Measurements from ENCODE around the gene MUC2. TPM values are rescaled to one million over a fixed set of nuclear protein-coding genes. Genes with fewer than 3 reads are reported as not detected.

MUC2 gene
- total RNA-seq, 1 donor from 2014 or later, result not detected

GRCh38 chr11:1036931-1037330, 37.7 kb upstream of the MUC2 start:
- Histone ChIP-seq H4K20me1 (ENCODE audit: low read depth) (no peaks in the 10 kb centered on the region), H3K27ac (no peak overlapping the region), H3K9ac (no peak overlapping the region), H3K79me2 (ENCODE audit: low read depth) (no peaks in the 10 kb centered on the region), H3K9me3 (ENCODE audit: low read depth) (no peaks in the 10 kb centered on the region), H3K4me1 (peaks cover 12% of the 10 kb centered on the region), H2AFZ (replicated peaks) (no peak overlapping the region), H3K4me2 (no peak overlapping the region), H3K36me3 (no peaks in the 10 kb centered on the region), H3K27me3 (no peaks in the 10 kb centered on the region), H3K4me3 (no peak overlapping the region), H3F3A (ENCODE audit: low read depth) (no peaks in the 10 kb centered on the region)
- no peak for DNase-seq (ENCODE audit: low spot score)
- Mint-ChIP-seq H3K27ac (no peak overlapping the region), H3K27me3 (ENCODE audit: insufficient read depth, low read depth) (peaks cover 3% of the 10 kb centered on the region), H3K4me1 (no peaks in the 10 kb centered on the region), H3K36me3 (peaks cover 2% of the 10 kb centered on the region), H3K4me3 (no peak overlapping the region), H3K9me3 (no peaks in the 10 kb centered on the region)
- TF ChIP-seq EZH2phosphoT487 (IDR thresholded peaks at IDR 0.05) (no peak), CTCF (IDR thresholded peaks at IDR 0.05) (no peak), EZH2 (IDR thresholded peaks at IDR 0.05) (no peak)

GRCh38 chr11:1037506-1038055, 37.1 kb upstream of the MUC2 start:
- no peaks in the 10 kb centered on the region for H3K36me3 ChIP-seq
- DNase-seq (ENCODE audit: low spot score), result no peak
- Mint-ChIP-seq H3K27ac (no peak overlapping the region), H3K4me1 (no peaks in the 10 kb centered on the region), H3K9me3 (no peaks in the 10 kb centered on the region), H3K36me3 (no peaks in the 10 kb centered on the region), H3K27me3 (ENCODE audit: insufficient read depth, low read depth) (no peaks in the 10 kb centered on the region), H3K4me3 (no peak overlapping the region)
- H3K9ac ChIP-seq, result no peak overlapping the region
- no peaks in the 10 kb centered on the region for H3K79me2 ChIP-seq (ENCODE audit: low read depth)
- no peaks in the 10 kb centered on the region for H4K20me1 ChIP-seq (ENCODE audit: low read depth)
- no peak overlapping the region for H3K4me3 ChIP-seq
- TF ChIP-seq EZH2 (IDR thresholded peaks at IDR 0.05) (no peak), CTCF (IDR thresholded peaks at IDR 0.05) (no peak), EZH2phosphoT487 (IDR thresholded peaks at IDR 0.05) (no peak)
- peaks cover 12% of the 10 kb centered on the region for H3K4me1 ChIP-seq
- H3K27me3 ChIP-seq, result no peaks in the 10 kb centered on the region
- H2AFZ ChIP-seq (replicated peaks), result no peak overlapping the region
- H3K9me3 ChIP-seq (ENCODE audit: low read depth), result no peaks in the 10 kb centered on the region
- no peak overlapping the region for H3K4me2 ChIP-seq
- H3F3A ChIP-seq (ENCODE audit: low read depth), result no peaks in the 10 kb centered on the region
- H3K27ac ChIP-seq, result no peak overlapping the region

GRCh38 chr11:1038361-1038760, 36.3 kb upstream of the MUC2 start:
- no peaks in the 10 kb centered on the region for H3K79me2 ChIP-seq (ENCODE audit: low read depth)
- Mint-ChIP-seq H3K36me3 (no peaks in the 10 kb centered on the region), H3K4me1 (no peaks in the 10 kb centered on the region), H3K9me3 (no peaks in the 10 kb centered on the region), H3K27me3 (ENCODE audit: insufficient read depth, low read depth) (no peaks in the 10 kb centered on the region), H3K27ac (no peak overlapping the region), H3K4me3 (no peak overlapping the region)
- H3K9me3 ChIP-seq (ENCODE audit: low read depth), result no peaks in the 10 kb centered on the region
- H2AFZ ChIP-seq (replicated peaks), result no peak overlapping the region
- no peak overlapping the region for H3K27ac ChIP-seq
- H3K27me3 ChIP-seq, result no peaks in the 10 kb centered on the region
- no peak overlapping the region for H3K9ac ChIP-seq
- no peak overlapping the region for H3K4me2 ChIP-seq
- H3K4me3 ChIP-seq, result no peak overlapping the region
- H3F3A ChIP-seq (ENCODE audit: low read depth), result no peaks in the 10 kb centered on the region
- peaks cover 12% of the 10 kb centered on the region for H3K4me1 ChIP-seq
- DNase-seq (ENCODE audit: low spot score), result no peak
- no peaks in the 10 kb centered on the region for H3K36me3 ChIP-seq
- TF ChIP-seq EZH2 (IDR thresholded peaks at IDR 0.05) (no peak), CTCF (IDR thresholded peaks at IDR 0.05) (no peak), EZH2phosphoT487 (IDR thresholded peaks at IDR 0.05) (no peak)
- no peaks in the 10 kb centered on the region for H4K20me1 ChIP-seq (ENCODE audit: low read depth)
